Measurements from ENCODE around the gene ABCG1. TPM values are rescaled to one million over a fixed set of nuclear protein-coding genes. Genes with fewer than 3 reads are reported as not detected.

The ABCG1 gene
- total RNA-seq, 1 donor from 2014 or later, result 6.3 TPM

- intact Hi-C loops (cut with DNase I), result loop anchor here (2.0 to 10.0 kb wide), 2 partner anchors 57 to 77 kb away; no protein-coding TSS in a partner anchor
Measured at GRCh38 chr21:42227909-42228708, 9.2 kb downstream of the ABCG1 start.

GRCh38 chr21:42228709-42229220, 9.8 kb downstream of the ABCG1 start:
- peak; percentile 49 for DNase-seq (ENCODE audit: low spot score)
- intact Hi-C loops (cut with DNase I), result loop anchor here (2.0 to 10.0 kb wide), 2 partner anchors 58 to 76 kb away; no protein-coding TSS in a partner anchor

More at GRCh38 chr21:42227909-42228708, 9.2 kb downstream of the ABCG1 start:
- DNase-seq (ENCODE audit: low spot score), result peak; percentile 94

DNA sequence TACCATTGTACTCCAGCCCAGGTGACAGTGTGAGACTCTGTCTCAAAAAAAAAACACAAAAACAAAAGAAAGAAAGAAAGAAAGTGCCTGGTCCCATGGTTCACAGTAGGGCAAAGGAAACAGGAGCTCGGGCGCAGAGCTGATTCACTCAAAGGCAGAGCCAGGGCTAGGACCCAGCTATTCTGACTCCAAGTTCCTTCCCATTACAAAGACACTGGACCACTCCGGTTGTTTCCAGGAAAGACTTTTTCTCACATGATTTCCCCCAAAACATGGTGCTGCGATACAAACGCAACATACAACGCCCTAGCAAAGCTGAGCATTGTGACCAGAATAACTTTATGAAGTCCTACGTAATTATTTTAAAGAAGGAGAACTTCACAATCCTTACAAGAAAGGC, 10.7 kb downstream of the ABCG1 start:
- DNase-seq (ENCODE audit: low spot score), result peak; percentile 7
- intact Hi-C loops (cut with DNase I), result loop anchor here (2.0 to 10.0 kb wide), 2 partner anchors 59 to 75 kb away; no protein-coding TSS in a partner anchor

GRCh38 chr21:42230178-42230577, 11.2 kb downstream of the ABCG1 start:
- no peak for DNase-seq (ENCODE audit: low spot score)
- intact Hi-C loops (cut with DNase I), result no loop called here

DNA sequence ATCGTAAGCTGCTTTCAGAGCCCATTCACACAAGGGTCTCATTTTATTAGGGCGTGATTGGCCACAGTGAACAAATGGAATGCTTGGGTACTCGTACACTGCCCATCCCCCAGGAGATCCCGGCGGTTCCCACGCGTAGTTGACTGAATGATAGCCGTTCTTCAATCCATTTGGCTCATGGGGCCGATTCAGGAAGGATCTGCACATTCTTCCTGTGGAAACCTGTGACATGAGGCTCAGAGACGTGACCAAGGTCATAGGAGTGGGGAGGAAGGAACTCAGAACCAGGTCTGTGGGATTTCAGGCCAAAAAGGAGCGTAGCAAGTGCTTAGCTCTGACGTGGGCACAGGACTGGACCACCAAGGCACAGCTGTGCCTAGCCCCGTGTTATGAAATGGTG, 11.7 kb downstream of the ABCG1 start:
- DNase-seq (ENCODE audit: low spot score), result no peak
- intact Hi-C loops (cut with DNase I), result no loop called here

DNA sequence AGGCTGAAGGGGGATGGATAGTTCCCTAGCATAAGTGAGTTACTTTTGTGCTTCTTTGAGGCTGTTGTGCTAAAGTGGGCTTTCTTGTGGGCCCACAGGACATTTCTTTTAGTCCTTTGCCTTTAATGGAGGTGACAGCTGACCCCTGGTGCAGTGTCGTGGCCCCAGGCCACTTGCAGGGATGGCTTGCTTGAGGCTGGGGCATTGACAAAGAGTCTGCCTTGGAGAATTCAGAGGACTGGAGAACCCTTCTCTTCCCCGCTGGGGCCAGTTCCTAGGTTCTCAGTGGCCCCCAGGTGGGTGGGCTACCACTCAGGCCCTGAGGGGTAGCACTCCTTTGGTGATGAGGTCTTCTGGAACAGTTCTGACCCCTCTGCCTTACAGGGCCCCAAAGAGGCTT, 12.8 kb downstream of the ABCG1 start:
- intact Hi-C loops (cut with DNase I), result no loop called here
- DNase-seq (ENCODE audit: low spot score), result no peak

- DNase-seq (ENCODE audit: low spot score), result no peak
- intact Hi-C loops (cut with DNase I), result no loop called here
Measured at GRCh38 chr21:42232176-42232825, 13.4 kb downstream of the ABCG1 start.

DNA sequence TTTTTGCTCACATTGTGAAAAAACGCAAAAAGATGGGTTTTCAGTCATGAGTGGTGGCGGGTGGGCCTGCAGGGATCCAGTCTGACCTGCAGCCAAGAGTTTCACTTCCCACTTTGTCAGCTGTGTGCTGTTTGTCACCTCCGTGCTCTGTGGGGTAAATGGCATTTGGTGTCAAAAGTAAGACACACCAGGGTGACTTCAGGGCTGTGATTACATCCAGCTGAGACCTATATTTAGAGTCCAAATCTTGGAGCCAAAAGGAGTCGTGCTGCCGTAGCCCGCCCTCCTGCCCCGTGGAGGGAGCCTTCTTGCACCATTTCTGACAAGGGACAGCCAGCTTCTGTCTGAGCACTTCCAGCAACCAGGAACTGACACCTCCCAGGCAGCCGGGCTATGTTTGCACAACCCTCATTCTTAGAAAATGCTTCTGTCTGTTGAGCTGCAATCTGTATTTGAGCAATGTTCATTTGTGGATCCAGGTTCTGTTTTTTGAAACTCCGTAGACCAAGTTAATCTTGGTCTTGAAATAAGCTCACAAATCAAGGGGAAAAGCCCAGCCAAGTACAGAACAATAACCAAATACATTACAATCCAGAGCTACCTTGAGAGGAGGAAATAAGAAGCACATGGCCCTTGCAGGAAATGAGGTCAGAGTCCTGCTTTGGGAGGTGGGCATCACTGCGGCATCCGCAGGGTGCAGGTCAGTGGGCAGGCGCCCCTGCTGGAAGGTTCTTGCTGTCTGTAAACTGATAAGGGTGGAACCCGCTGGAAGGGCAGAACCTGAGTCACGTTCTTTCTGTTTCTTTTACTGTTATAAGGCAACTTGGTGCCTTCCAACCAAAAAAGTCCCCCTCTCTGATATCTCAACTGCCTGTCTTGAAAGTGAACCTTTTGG, 14.4 kb downstream of the ABCG1 start:
- intact Hi-C loops (cut with DNase I), result no loop called here

GRCh38 chr21:42234041-42234440, 15.1 kb downstream of the ABCG1 start:
- DNase-seq (ENCODE audit: low spot score), result no peak
- intact Hi-C loops (cut with DNase I), result no loop called here

More for the DNA sequence above, 14.4 kb downstream of the ABCG1 start:
- peak; percentile 83 for DNase-seq (ENCODE audit: low spot score)

DNA sequence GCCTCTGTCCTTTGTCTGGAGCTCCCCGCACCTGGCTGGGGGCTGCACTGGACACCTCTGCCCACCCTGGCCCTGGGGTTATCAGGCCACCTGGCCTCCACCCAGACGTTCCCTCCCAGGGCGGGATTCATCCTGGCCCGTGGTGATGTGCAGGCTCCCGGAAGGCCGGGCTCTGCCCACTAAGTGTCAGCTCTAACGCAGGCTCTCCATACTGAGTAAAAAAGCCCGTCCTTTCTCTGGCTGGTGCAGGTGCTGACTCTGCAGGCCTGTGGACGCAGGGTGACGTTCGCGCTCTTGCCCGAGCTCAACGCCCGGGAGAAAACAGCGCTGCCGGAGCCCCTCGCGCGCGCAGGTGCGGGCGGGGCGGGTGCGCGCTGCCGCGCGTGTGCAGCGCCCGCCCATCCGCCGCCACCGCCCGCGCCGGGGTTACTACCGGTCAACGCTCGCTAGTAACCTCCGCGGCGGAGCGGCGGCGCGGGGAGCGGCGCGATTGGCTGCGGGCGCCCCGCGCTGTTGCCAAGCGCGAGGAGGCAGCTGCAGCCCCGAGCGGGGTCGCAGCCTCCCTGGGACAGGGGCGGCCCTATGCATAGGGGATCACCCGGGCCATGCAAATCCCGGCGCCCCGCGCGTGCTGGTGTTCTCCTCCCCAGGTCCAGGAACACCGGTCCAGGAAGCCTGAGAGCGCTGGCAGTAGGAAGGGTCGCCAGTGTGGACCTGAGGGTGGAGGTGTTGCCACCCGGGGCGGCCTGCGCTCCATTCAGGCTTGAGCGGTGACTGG, 15.7 kb downstream of the ABCG1 start:
- DNase-seq (ENCODE audit: low spot score), result peak; percentile 84
- intact Hi-C loops (cut with DNase I), result no loop called here

GRCh38 chr21:42235593-42235992, 16.7 kb downstream of the ABCG1 start:
- DNase-seq (ENCODE audit: low spot score), result no peak
- intact Hi-C loops (cut with DNase I), result no loop called here

DNA sequence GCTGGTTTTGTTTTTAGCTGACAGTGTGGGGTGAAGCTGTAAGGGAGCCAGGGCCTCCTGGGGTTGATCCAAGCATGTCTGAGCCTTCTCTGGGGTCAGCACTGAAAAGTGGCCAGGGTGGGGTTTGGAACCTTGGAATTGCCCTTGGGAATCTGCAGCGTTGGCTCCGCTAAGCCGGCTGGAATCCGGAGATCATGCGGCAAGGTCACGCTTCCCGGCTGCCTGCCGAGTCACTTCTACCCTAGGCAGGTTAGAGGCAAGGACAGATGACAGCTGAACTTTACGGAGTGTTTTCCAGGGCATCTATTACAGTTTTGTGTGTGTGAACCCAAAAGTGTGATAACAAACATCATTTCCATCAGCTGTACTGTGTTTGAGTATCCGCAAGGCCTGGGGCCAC, 17.1 kb downstream of the ABCG1 start:
- intact Hi-C loops (cut with DNase I), result no loop called here
- DNase-seq (ENCODE audit: low spot score), result no peak

DNA sequence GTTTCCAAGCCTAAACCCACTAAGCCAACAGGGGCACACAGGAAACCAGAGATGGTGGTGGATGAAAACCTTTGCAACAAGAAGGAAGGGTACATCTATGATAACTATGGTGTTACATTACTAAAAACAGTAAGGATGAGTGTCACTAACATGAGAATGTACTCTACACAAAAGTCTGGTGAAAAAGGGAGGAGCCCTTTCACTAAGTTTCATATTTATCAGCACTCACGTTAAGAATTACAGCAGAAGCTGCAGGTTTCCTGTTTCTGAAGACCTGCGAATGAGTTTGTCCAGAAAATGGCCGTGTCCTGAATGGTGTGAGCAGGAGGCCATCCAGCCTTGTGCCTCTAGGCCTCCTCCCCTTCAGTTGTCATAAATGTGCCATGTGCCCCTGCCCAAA, 17.8 kb downstream of the ABCG1 start:
- no peak for DNase-seq (ENCODE audit: low spot score)
- intact Hi-C loops (cut with DNase I), result no loop called here

DNA sequence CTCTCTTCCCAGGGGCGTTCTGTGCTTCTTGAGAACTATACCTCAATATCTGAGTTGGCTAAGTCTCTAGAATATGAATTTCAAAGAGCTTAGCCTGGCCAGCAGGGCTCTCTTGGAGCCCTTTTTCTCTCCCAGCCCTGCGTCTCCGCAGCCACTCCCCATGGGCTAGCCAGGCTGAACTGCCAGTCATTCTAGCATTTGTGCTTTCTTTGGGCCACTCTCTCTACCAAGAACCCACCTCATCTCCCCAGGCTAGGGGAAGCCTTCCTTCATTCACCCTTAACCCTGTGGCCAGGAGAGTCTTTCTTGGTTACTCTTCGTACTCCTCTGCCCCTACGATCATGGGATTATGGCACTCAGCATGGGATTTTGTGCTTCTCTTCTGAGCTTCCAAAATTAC, 18.2 kb downstream of the ABCG1 start:
- DNase-seq (ENCODE audit: low spot score), result no peak
- intact Hi-C loops (cut with DNase I), result no loop called here

GRCh38 chr21:42237577-42237976, 18.6 kb downstream of the ABCG1 start:
- DNase-seq (ENCODE audit: low spot score), result no peak
- intact Hi-C loops (cut with DNase I), result no loop called here

- no peak for DNase-seq (ENCODE audit: low spot score)
- intact Hi-C loops (cut with DNase I), result no loop called here
Measured at GRCh38 chr21:42238185-42238934, 19.4 kb downstream of the ABCG1 start.

- no peak for DNase-seq (ENCODE audit: low spot score)
- intact Hi-C loops (cut with DNase I), result no loop called here
Measured at GRCh38 chr21:42239556-42239955, 20.6 kb downstream of the ABCG1 start.

GRCh38 chr21:42239973-42240372, 21.0 kb downstream of the ABCG1 start:
- DNase-seq (ENCODE audit: low spot score), result no peak
- intact Hi-C loops (cut with DNase I), result loop anchor here (2.0 kb wide), 1 partner anchor 17 kb away; no protein-coding TSS in a partner anchor
